ENCODE data around the gene GNAQ. TPM values are rescaled to one million over a fixed set of nuclear protein-coding genes. Genes with fewer than 3 reads are reported as not detected.

The GNAQ gene
- total and polyA plus RNA-seq, 2 of the 13 experiments (the other 11 are each of a cell fraction or from before 2014, with no cell fraction given), result 16.5 to 17.7 TPM

- WGBS (ENCODE audit: low lambda C conversion rate), result 48% methylated on average over 4 of the region's 4 CpGs
- no peak for DNase-seq (ENCODE audit: low spot score)
These were observed 7.1 kb upstream of the GNAQ start for GRCh38 chr9:78038620-78039300.

More at GRCh38 chr9:78038620-78039300, 7.1 kb upstream of the GNAQ start:
- no peak for TF ChIP-seq MYNN (CRISPR knock-in tag; IDR thresholded peaks at IDR 0.05; ENCODE audit: low read depth)
- TF ChIP-seq BRF2 (CRISPR knock-in tag; IDR thresholded peaks at IDR 0.05), result no peak
- TF ChIP-seq GATA4 (IDR thresholded peaks at IDR 0.05; ENCODE audit: borderline replicate concordance, low read depth), result no peak
- TF ChIP-seq ZNF552 (CRISPR knock-in tag; IDR thresholded peaks at IDR 0.05; ENCODE audit: borderline replicate concordance), result no peak
- no peak for TF ChIP-seq IRF2 (CRISPR knock-in tag; IDR thresholded peaks at IDR 0.05)
- TF ChIP-seq TCF12 (IDR thresholded peaks at IDR 0.05), result no peak
- no peak for TF ChIP-seq TCF12 (CRISPR knock-in tag; IDR thresholded peaks at IDR 0.05)
- ChIA-PET CTCF (ENCODE audit: low intra/inter-chr PET ratio, low total read pairs) (no interaction called here), POLR2A (no interaction called here)
- Histone ChIP-seq H4K20me1 (ENCODE audit: insufficient read depth, low read length) (no peaks in the 10 kb centered on the region), H3K9me3 (ENCODE audit: low read length) (no peaks in the 10 kb centered on the region), H3K4me3 (replicated peaks in 1 of 3; ENCODE audit: insufficient read depth in 1 of 3, low read depth in 2 of 3, low read length in 3 of 3) (no peak overlapping the region), H2AFZ (ENCODE audit: low read length) (no peak overlapping the region), H3K4me2 (ENCODE audit: low read depth, low read length) (no peak overlapping the region), H3K4me1 (ENCODE audit: insufficient read depth, low read length) (peaks cover 16% of the 10 kb centered on the region), H3K79me2 (ENCODE audit: insufficient read depth, low read length) (no peaks in the 10 kb centered on the region), H3K27ac (ENCODE audit: extremely low read length, insufficient read depth, low read length) (no peak overlapping the region), H3K9ac (ENCODE audit: insufficient read depth, low read depth, low read length) (no peak overlapping the region), H3K36me3 (replicated peaks in 1 of 2; ENCODE audit: control insufficient read depth in 1 of 2, insufficient read depth in 2 of 2, low read length in 2 of 2) (no peaks in the 10 kb centered on the region), H3K27me3 (ENCODE audit: control insufficient read depth in 1 of 2, insufficient read depth in 2 of 2, low read length in 2 of 2) (peaks cover 1 to 11% of the 10 kb centered on the region in 2 experiments; a peak in 3 of 5 replicates)
- ATAC-seq, result no peak
- BruUV-seq (replicated peaks), result no TSS peak
- intact Hi-C loops (cut with micrococcal nuclease; ENCODE audit: unreplicated experiment) (loop anchor here (5.0 to 10.0 kb wide), 2 partner anchors 256 to 606 kb away; partner anchors contain the start of gene PSAT1), in situ Hi-C loops (cut with HindIII; ENCODE audit: extremely low pct_ligation_motif_present, low pct_unique_long_range_greater_than_20kb) (loop anchor here (10.0 kb wide), 1 partner anchor 176 kb away; no protein-coding TSS in a partner anchor)
- FAIRE-seq, result no peak

Measured in HepG2 (cell line).